Measurements from ENCODE around the gene CYP2W1.

Gene CYP2W1

GRCh38 chr7:966291-967069, 16.5 kb upstream of the CYP2W1 start:
- no peak for DNase-seq (ENCODE audit: low read depth)

- no peak for DNase-seq (ENCODE audit: low read depth)
Observed at GRCh38 chr7:967361-968082, 15.5 kb upstream of the CYP2W1 start.

GRCh38 chr7:968205-969105, 14.5 kb upstream of the CYP2W1 start:
- DNase-seq (ENCODE audit: low read depth): no peak

GRCh38 chr7:969403-969802, 13.6 kb upstream of the CYP2W1 start:
- no peak for DNase-seq (ENCODE audit: low read depth)

GRCh38 chr7:970744-971143, 12.2 kb upstream of the CYP2W1 start:
- DNase-seq (ENCODE audit: low read depth): no peak

GRCh38 chr7:972110-972509, 10.9 kb upstream of the CYP2W1 start:
- no peak for DNase-seq (ENCODE audit: low read depth)

GRCh38 chr7:972676-973309, 10.2 kb upstream of the CYP2W1 start:
- no peak for DNase-seq (ENCODE audit: low read depth)

- DNase-seq (ENCODE audit: low read depth): no peak
Observed at GRCh38 chr7:973312-973711, 9.7 kb upstream of the CYP2W1 start.

GRCh38 chr7:974172-974571, 8.8 kb upstream of the CYP2W1 start:
- DNase-seq (ENCODE audit: low read depth): no peak

- peak; percentile 78 for DNase-seq (ENCODE audit: low read depth)
Observed at GRCh38 chr7:974820-975681, 7.9 kb upstream of the CYP2W1 start, which contains the start of gene COX19. Gene COX19, minus strand, starts transcription at chr7:975549. Its CDS starts 40 bp downstream, at chr7:975509.

- DNase-seq (ENCODE audit: low read depth): no peak
Observed at GRCh38 chr7:975702-976473, 7.1 kb upstream of the CYP2W1 start.

- no peak for DNase-seq (ENCODE audit: low read depth)
Observed at GRCh38 chr7:976901-977325, 6.1 kb upstream of the CYP2W1 start.

- DNase-seq (ENCODE audit: low read depth): no peak
Observed at GRCh38 chr7:977326-978048, 5.5 kb upstream of the CYP2W1 start.

GRCh38 chr7:978049-978346, 5.0 kb upstream of the CYP2W1 start:
- DNase-seq (ENCODE audit: low read depth): no peak

GRCh38 chr7:978416-979091, 4.4 kb upstream of the CYP2W1 start:
- no peak for DNase-seq (ENCODE audit: low read depth)

- DNase-seq (ENCODE audit: low read depth): no peak
Observed at GRCh38 chr7:979151-979550, 3.8 kb upstream of the CYP2W1 start.

GRCh38 chr7:979886-980571, 3.0 kb upstream of the CYP2W1 start:
- DNase-seq (ENCODE audit: low read depth): no peak

GRCh38 chr7:981793-982510, 1.0 kb upstream of the CYP2W1 start:
- DNase-seq (ENCODE audit: low read depth): no peak

Data from stimulated activated CD8-positive, alpha-beta memory T cell treated with anti-CD3 and anti-CD28 coated beads, Interleukin-15, amount 100 ng/mL, for 1 hour (primary cell).